Heart left ventricle (tissue), 16 donors: Measurements from ENCODE around the gene RRM1. TPM values are rescaled to one million over a fixed set of nuclear protein-coding genes. Genes with fewer than 3 reads are reported as not detected.

Source experiments
- ATAC-seq, 4 donors: fragments of 200-7000 bp; cut with Tn5 transposase; one replicate each; pipeline ENCODE4 v1.9.1; 2020 to 2022; ENCODE audit warnings: moderate library complexity in 4 of 4, mild to moderate bottlenecking in 3 of 4, moderate number of reproducible peaks in 1 of 4
- DNase-seq, 5 donors: peaks; one replicate each; pipeline ENCODE4 v3.0.0-alpha.2; 2020
- H3K27ac ChIP-seq, 12 donors: fragments of 200-600 bp; sonication (generic) in 4 of 12; one replicate each; pipeline versions ENCODE4 v1.5.0 to v1.8.0; 2016 to 2022; ENCODE audit warnings: mild to moderate bottlenecking in 2 of 12
- H3K27me3 ChIP-seq, 9 donors: fragments of 200-600 bp; sonication (generic) in 2 of 9; one replicate each; pipeline versions ENCODE4 v1.5.1 to v1.8.0; 2016 to 2022; ENCODE audit warnings: mild to moderate bottlenecking in 3 of 9
- H3K36me3 ChIP-seq, 9 donors: fragments of 200-600 bp; sonication (generic) in 2 of 9; one replicate each; pipeline versions ENCODE4 v1.5.0 to v1.8.0; 2018 to 2022; ENCODE audit warnings: mild to moderate bottlenecking in 2 of 9
- H3K4me1 ChIP-seq, 12 donors: fragments of 200-600 bp; sonication (generic) in 4 of 12; one replicate each; pipeline versions ENCODE4 v1.5.0 to v1.8.0; 2016 to 2022; ENCODE audit warnings: mild to moderate bottlenecking in 3 of 12
- H3K4me3 ChIP-seq, 12 donors: fragments of 200-600 bp; sonication (generic) in 4 of 12; one replicate each; pipeline versions ENCODE4 v1.5.0 to v1.8.0; 2017 to 2022; ENCODE audit warnings: mild to moderate bottlenecking in 9 of 12, moderate library complexity in 4 of 12
- H3K9me3 ChIP-seq, 12 donors: fragments of 200-600 bp; sonication (generic) in 4 of 12; one replicate each; pipeline versions ENCODE4 v1.5.0 to v1.8.0; 2016 to 2022; ENCODE audit warnings: mild to moderate bottlenecking in 1 of 12
- CTCF ChIP-seq, 12 donors: fragments of 200-600 bp; sonication (generic) in 4 of 12; IDR thresholded peaks; one replicate each; pipeline versions ENCODE4 v1.5.0 to v1.8.0; 2018 to 2022; ENCODE audit warnings: antibody characterized with exemption in 12 of 12, mild to moderate bottlenecking in 5 of 12
- POLR2A ChIP-seq, 2 donors: fragments of 450-650 bp; IDR thresholded peaks; one replicate each; pipeline ENCODE4 v1.6.1; 2017; ENCODE audit warnings: antibody characterized with exemption in 2 of 2, mild to moderate bottlenecking in 2 of 2, moderate library complexity in 2 of 2
- WGBS, 4 donors: extraction: QIAGEN DNeasy Blood & Tissue Kit in 2 of 4; methylation state at CpG; one replicate each; pipeline versions ENCODE4 v1.1.5 to v1.1.7; 2013 to 2018; 5-methylcytosine and 5-hydroxymethylcytosine counted together
- intact Hi-C, 10 donors: fragments of 100-400 bp; cut with DNase I; formaldehyde crosslinking; loops; one replicate each; pipeline versions ENCODE4 v1.11.1 to v1.14.2; 2022
- polyA plus RNA-seq, 2 donors: library from polyadenylated mRNA; stranded (reverse); fragments of 200-250 nt; gene quantifications; one replicate each; pipeline ENCODE4 v1.2.3, GENCODE V29; 2013
- total RNA-seq, 9 donors: library from RNA; depleted of rRNA in 2 of 9; stranded (reverse); fragments of >200 nt in 2 of 9; fragmentation: NEBNext Ultra II Directional in 3 of 9; extraction: Animal tissue kit (Norgen Biotek cat#: 25700) in 3 of 9; gene quantifications; one replicate each; pipeline versions ENCODE4 v1.1.0 to v1.2.4, GENCODE V29; 2016 to 2023
- donor health status: ischemic (EF 13 %, LVEDD 7.1; RV severe dilation, severe dysfunction).
- donor health status: healthy with polysubstance abuse.
- donor health status: DM: no; HTN: yes; CAD: no.
- donor health status: DM: no; HTN: no; CAD: no.
- donor health status: ischemic (EF 25% LVEDD 6.9; RV normal size, moderate dysfunction).
- donor health status: ischemic (EF 25% LVEDD 5.7; RV mildly dilated, moderate dysfunction).
- donor health status: healthy.
- donor health status: DM: yes; HTN: yes; CAD: no.
- donor health status: ischemic (EF 35%, LVEDD 5.7; RV mildly dilated, moderate dysfunction).
- donor health status: nonischemic (EF 11% LVEDD 7.7; RV severe dilation, severe dysfunction).
- donor health status: DM: yes; HTN: yes; CAD: no.
- donor health status: PGD.
- donor health status: ischemic (EF 29% LVEDD 5.4; RV normal size, mild dysfunction).
- donor health status: nonischemic (EF 23%, LVEDD 6.1; RV moderate dilation, normal function).

Gene RRM1
- total and polyA plus RNA-seq, 11 donors, result 4.2 to 44.7 (median 27.6) TPM

GRCh38 chr11:4068962-4069361 is 25.6 kb upstream of the RRM1 start:
- H3K9me3 ChIP-seq, result no peaks in the 10 kb centered on the region
- no peak overlapping the region for H3K4me3 ChIP-seq
- H3K36me3 ChIP-seq, result peaks cover 0 to 13% (median under 1%) of the 10 kb centered on the region in 9 donors
- TF ChIP-seq CTCF (IDR thresholded peaks at IDR 0.05) (no peak), POLR2A (IDR thresholded peaks at IDR 0.05) (no peak)
- intact Hi-C loops, result loop anchor here in 1 of 10 donors (10.0 kb wide), 1 partner anchor 134 kb away; no protein-coding TSS in a partner anchor
- 72 to 87% (median 84%) methylated on average over 1 of the region's 1 CpG for WGBS, 4 donors
- ATAC-seq (no peak), DNase-seq (no peak)
- no peak overlapping the region for H3K27ac ChIP-seq
- H3K4me1 ChIP-seq, result peaks cover 0 to 42% (median 22%) of the 10 kb centered on the region in 12 donors
- H3K27me3 ChIP-seq, result no peaks in the 10 kb centered on the region

- H3K9me3 ChIP-seq, result no peaks in the 10 kb centered on the region
- TF ChIP-seq CTCF (IDR thresholded peaks at IDR 0.05) (no peak), POLR2A (IDR thresholded peaks at IDR 0.05) (no peak)
- no peaks in the 10 kb centered on the region for H3K27me3 ChIP-seq
- DNase-seq, result no peak
- no peak overlapping the region for H3K27ac ChIP-seq
- H3K4me1 ChIP-seq, result peaks cover 0 to 25% (median 6%) of the 10 kb centered on the region in 12 donors
- peaks cover 0 to 24% (median 11%) of the 10 kb centered on the region in 9 donors for H3K36me3 ChIP-seq
- no peak for ATAC-seq
- intact Hi-C loops, result loop anchor here in 1 of 10 donors (5.0 kb wide), 1 partner anchor 124 kb away; no protein-coding TSS in a partner anchor
- H3K4me3 ChIP-seq, result no peak overlapping the region
Observed at GRCh38 chr11:4071325-4071724, 23.3 kb upstream of the RRM1 start.

DNA sequence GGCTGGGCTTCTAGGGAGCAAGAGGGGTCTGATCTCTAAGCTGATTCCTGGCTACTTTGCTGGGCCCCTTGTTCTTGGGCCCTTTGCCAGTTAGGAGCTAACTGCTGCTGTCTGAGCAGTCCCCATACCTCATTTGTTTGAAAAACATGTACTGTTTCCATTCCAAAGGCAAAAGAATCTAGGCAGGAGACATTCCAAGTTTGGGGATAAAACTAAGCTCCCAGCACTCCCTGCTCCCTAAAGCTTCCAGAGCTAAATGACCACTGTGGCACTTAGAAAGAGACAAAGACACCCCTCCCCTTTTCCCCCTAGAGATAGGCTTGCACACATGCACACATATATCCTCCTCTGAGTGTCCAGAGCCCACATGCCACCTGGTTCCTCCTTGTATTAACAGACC is 22.7 kb upstream of the RRM1 start:
- TF ChIP-seq CTCF (IDR thresholded peaks at IDR 0.05) (no peak), POLR2A (IDR thresholded peaks at IDR 0.05) (no peak)
- H3K27ac ChIP-seq, result no peak overlapping the region
- peaks cover 0 to 24% (median 11%) of the 10 kb centered on the region in 9 donors for H3K36me3 ChIP-seq
- peaks cover 0 to 19% (median 2%) of the 10 kb centered on the region in 12 donors for H3K4me1 ChIP-seq
- H3K4me3 ChIP-seq, result no peak overlapping the region
- intact Hi-C loops, result loop anchor here (1.0 to 5.0 kb wide), 5 partner anchors 125 to 223 kb away; partner anchors contain the start of gene STIM1 (in 7 of the 10)
- no peaks in the 10 kb centered on the region for H3K9me3 ChIP-seq
- ATAC-seq, result no peak
- no peak for DNase-seq
- no peaks in the 10 kb centered on the region for H3K27me3 ChIP-seq

GRCh38 chr11:4072668-4073285 is 21.8 kb upstream of the RRM1 start:
- H3K4me3 ChIP-seq, result no peak overlapping the region
- TF ChIP-seq POLR2A (IDR thresholded peaks at IDR 0.05) (no peak), CTCF (IDR thresholded peaks at IDR 0.05) (peak; percentile 74 to 92 (median 86))
- peak overlapping the region in 2 of 12 donors; percentile 2 to 17 for H3K27ac ChIP-seq
- 3 to 14% (median 11%) methylated on average over 4 of the region's 4 CpGs for WGBS, 4 donors
- H3K4me1 ChIP-seq, result peaks cover 0 to 19% (median 2%) of the 10 kb centered on the region in 12 donors
- peak in 3 of 5 donors; percentile 51 to 75 (median 60) for DNase-seq
- ATAC-seq, result peak; percentile 75 to 95 (median 82)
- intact Hi-C loops, result loop anchor here (1.0 to 5.0 kb wide), 5 partner anchors 125 to 223 kb away; partner anchors contain the start of gene STIM1 (in 7 of the 10)
- H3K9me3 ChIP-seq, result no peaks in the 10 kb centered on the region
- H3K36me3 ChIP-seq, result peaks cover 0 to 24% (median 11%) of the 10 kb centered on the region in 9 donors
- H3K27me3 ChIP-seq, result no peaks in the 10 kb centered on the region
